Parathyroid adenoma (tissue), 2 donors: ENCODE measurements around the gene NTF3.
"Not testable (repeated sequence)": the region's sequence is repeated elsewhere in the genome, so short reads cannot be mapped to it uniquely, and the experiment has no call there.

ENCODE experiments used
- H2AFZ ChIP-seq: fragments of 300-600 bp; sonication (generic); one replicate; pipeline ENCODE4 v1.7.0; 2017; ENCODE audit warnings: antibody characterized with exemption, mild to moderate bottlenecking
- H3K27ac ChIP-seq: fragments of 300-600 bp; sonication (generic); one replicate; pipeline ENCODE4 v1.7.0; 2017
- H3K27me3 ChIP-seq: fragments of 300-600 bp; sonication (generic); one replicate; pipeline ENCODE4 v1.7.0; 2017; ENCODE audit warnings: low read length; ENCODE audit not compliant: control insufficient read depth, insufficient read depth
- H3K36me3 ChIP-seq: fragments of 300-600 bp; sonication (generic); one replicate; pipeline ENCODE4 v1.7.0; 2017; ENCODE audit warnings: low read length; ENCODE audit not compliant: control insufficient read depth, insufficient read depth
- H3K4me1 ChIP-seq: fragments of 300-600 bp; sonication (generic); one replicate; pipeline ENCODE4 v1.7.0; 2017; ENCODE audit warnings: control low read depth
- H3K4me2 ChIP-seq: fragments of 300-600 bp; sonication (generic); one replicate; pipeline ENCODE4 v1.7.0; 2017; ENCODE audit warnings: low read length
- H3K4me3 ChIP-seq: fragments of 300-600 bp; sonication (generic); one replicate; pipeline ENCODE4 v1.7.0; 2017; ENCODE audit warnings: low read depth, low read length
- H3K79me2 ChIP-seq: fragments of 300-600 bp; sonication (generic); one replicate; pipeline ENCODE4 v1.7.0; 2017; ENCODE audit warnings: control low read depth
- H3K9ac ChIP-seq: fragments of 300-600 bp; sonication (generic); one replicate; pipeline ENCODE4 v1.7.0; 2017; ENCODE audit warnings: mild to moderate bottlenecking
- H3K9me3 ChIP-seq: fragments of 300-600 bp; sonication (generic); one replicate; pipeline ENCODE4 v1.7.0; 2017; ENCODE audit warnings: low read length; ENCODE audit not compliant: control insufficient read depth
- TF ChIP-seq, protein P1 (sequence below): fragments of 300-600 bp; sonication (generic); IDR thresholded peaks from one replicate; pipeline ENCODE4 v1.7.0; 2017; ENCODE audit warnings: antibody characterized with exemption, mild to moderate bottlenecking
- donor health status: primary hyperparathyroidism.

The NTF3 gene

DNA sequence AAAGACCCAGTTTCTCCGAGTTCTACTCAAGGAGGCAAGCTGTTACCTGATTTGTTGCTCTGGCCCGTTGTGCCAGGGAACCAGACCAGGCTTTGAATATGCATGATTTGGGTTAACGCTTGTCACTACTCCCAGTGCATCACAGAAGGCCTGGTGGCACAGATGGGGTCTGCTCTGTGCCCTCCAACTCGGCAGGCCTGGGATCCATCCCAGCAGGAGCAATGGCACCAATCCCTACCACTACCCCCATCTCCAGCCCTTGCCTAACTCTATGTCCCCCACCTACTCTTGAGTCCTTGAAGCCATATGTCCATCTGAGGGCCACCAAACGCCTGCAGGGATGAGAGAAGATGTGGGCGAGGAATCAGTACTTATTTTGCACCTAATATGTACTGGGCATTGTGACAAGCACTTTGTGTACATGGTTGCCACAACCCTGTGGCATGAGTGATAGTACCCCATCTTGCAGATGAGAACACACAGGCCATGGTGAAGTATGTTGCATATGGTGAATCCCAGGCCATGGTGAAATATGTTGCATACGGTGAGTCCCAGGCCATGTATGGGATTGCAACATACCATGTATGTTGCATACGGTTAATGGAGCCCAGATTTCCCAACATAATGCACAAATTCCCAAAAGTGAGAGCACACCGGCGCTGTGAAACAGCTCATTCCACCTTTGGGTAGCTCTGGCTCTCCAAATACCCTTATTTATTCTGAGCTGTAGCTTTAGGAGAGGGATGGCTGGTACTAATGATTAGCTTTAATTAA lies 102.7 kb downstream of the NTF3 start:
- no peak overlapping the region for H3K4me3 ChIP-seq
- no peaks in the 10 kb centered on the region for H3K4me1 ChIP-seq
- TF ChIP-seq, protein P1, sequence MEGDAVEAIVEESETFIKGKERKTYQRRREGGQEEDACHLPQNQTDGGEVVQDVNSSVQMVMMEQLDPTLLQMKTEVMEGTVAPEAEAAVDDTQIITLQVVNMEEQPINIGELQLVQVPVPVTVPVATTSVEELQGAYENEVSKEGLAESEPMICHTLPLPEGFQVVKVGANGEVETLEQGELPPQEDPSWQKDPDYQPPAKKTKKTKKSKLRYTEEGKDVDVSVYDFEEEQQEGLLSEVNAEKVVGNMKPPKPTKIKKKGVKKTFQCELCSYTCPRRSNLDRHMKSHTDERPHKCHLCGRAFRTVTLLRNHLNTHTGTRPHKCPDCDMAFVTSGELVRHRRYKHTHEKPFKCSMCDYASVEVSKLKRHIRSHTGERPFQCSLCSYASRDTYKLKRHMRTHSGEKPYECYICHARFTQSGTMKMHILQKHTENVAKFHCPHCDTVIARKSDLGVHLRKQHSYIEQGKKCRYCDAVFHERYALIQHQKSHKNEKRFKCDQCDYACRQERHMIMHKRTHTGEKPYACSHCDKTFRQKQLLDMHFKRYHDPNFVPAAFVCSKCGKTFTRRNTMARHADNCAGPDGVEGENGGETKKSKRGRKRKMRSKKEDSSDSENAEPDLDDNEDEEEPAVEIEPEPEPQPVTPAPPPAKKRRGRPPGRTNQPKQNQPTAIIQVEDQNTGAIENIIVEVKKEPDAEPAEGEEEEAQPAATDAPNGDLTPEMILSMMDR, result no peak
- H3K79me2 ChIP-seq, result no peaks in the 10 kb centered on the region
- H3K9me3 ChIP-seq, result no peaks in the 10 kb centered on the region
- H3K4me2 ChIP-seq, result no peak overlapping the region
- no peaks in the 10 kb centered on the region for H3K27me3 ChIP-seq
- H2AFZ ChIP-seq, result no peak overlapping the region
- no peaks in the 10 kb centered on the region for H3K36me3 ChIP-seq
- no peak overlapping the region for H3K27ac ChIP-seq
- H3K9ac ChIP-seq, result no peak overlapping the region

DNA sequence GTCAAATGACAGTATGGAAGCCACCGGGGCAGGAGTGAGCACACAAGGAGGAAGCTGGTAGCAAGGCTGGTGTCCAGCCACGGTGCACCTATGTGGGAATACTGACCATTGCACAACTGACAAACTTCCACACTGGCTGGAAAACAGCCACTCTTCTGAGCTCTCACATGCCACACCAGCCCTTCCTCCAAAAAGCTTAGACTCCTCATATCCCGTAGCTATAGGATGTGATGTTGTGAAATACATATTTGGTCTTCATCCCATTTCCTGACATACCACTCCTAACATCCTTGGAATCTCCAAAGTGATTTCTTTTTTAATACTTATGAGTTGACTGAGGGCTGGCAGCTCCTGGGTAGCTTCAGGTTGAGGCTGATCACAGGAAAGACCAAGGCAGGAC lies 103.6 kb downstream of the NTF3 start:
- TF ChIP-seq, protein P1, result no peak
- Histone ChIP-seq H3K4me1 (no peaks in the 10 kb centered on the region), H3K4me2 (no peak overlapping the region), H3K27me3 (no peaks in the 10 kb centered on the region), H3K9ac (no peak overlapping the region), H2AFZ (no peak overlapping the region), H3K27ac (no peak overlapping the region), H3K4me3 (no peak overlapping the region), H3K79me2 (no peaks in the 10 kb centered on the region), H3K9me3 (no peaks in the 10 kb centered on the region), H3K36me3 (no peaks in the 10 kb centered on the region)

DNA sequence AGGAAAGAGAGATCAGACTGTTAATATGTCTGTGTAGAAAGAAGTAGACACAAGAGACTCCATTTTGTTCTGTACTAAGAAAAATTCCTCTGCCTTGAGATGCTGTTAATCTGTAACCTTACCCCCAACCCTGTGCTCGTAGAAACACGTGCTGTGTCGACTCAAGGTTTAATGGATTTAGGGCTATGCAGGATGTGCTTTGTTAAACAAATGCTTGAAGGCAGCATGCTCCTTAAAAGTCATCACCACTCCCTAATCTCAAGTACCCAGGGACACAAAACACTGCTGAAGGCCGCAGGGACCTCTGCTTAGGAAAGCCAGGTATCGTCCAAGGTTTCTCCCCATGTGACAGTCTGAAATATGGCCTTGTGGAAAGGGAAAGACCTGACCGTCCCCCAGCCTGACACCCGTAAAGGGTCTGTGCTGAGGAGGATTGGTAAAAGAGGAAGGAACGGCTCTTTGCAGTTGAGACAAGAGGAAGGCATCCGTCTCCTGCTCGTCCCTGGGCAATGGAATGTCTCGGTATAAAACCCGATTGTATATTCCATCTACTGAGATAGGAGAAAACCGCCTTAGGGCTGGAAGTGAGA lies 105.2 kb downstream of the NTF3 start:
- not testable (repeated sequence) for H3K4me1 ChIP-seq, H3K36me3 ChIP-seq, H3K9me3 ChIP-seq, H3K4me2 ChIP-seq, H3K4me3 ChIP-seq, H3K79me2 ChIP-seq, H3K27ac ChIP-seq, H3K9ac ChIP-seq, H3K27me3 ChIP-seq, H2AFZ ChIP-seq

DNA sequence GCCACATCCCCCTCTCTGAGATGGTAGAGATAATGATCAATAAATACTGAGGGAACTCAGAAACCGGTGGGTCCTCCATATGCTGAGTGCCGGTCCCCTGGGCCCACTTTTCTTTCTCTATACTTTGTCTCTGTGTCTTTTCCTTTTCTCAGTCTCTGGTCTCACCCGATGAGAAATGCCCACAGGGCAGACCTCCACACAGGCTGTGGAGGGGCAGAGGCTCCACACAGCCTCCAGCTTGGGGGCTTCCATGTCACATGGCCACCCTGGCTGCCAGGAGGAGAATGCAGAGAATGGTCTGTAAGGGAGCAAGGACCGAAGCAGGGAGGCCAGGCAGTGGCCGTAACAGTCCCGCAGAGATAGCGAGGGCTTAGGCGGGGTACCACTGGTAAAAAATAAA lies 105.9 kb downstream of the NTF3 start:
- Histone ChIP-seq H3K36me3 (no peaks in the 10 kb centered on the region), H3K4me1 (no peaks in the 10 kb centered on the region), H3K27me3 (no peaks in the 10 kb centered on the region), H3K79me2 (no peaks in the 10 kb centered on the region), H3K27ac (no peak overlapping the region), H3K4me2 (no peak overlapping the region), H2AFZ (no peak overlapping the region), H3K4me3 (no peak overlapping the region), H3K9ac (no peak overlapping the region), H3K9me3 (no peaks in the 10 kb centered on the region)
- TF ChIP-seq, protein P1, result no peak
